Ectodermal cell (in vitro differentiated cells): ENCODE data around the gene HUS1B.

Source experiments
- H3K27ac ChIP-seq: 2 replicates; pipeline ENCODE4 v1.7.0; 2013; ENCODE audit warnings: mild to moderate bottlenecking, low read depth, low read length; ENCODE audit not compliant: insufficient read depth, poor library complexity, severe bottlenecking
- H3K27me3 ChIP-seq: 2 replicates; pipeline ENCODE4 v1.7.0; 2013; ENCODE audit warnings: mild to moderate bottlenecking, low read length; ENCODE audit not compliant: insufficient read depth, control insufficient read depth, poor library complexity, severe bottlenecking
- H3K36me3 ChIP-seq: one replicate; pipeline ENCODE4 v1.7.0; 2013; ENCODE audit warnings: low read length; ENCODE audit not compliant: control insufficient read depth, insufficient read depth
- H3K4me1 ChIP-seq: one replicate; pipeline ENCODE4 v1.7.0; 2013; ENCODE audit warnings: low read length; ENCODE audit not compliant: control insufficient read depth, insufficient read depth
- H3K4me3 ChIP-seq: 2 replicates; pipeline ENCODE4 v1.7.0; 2013; ENCODE audit warnings: low read depth, low read length, control low read depth; ENCODE audit not compliant: insufficient read depth
- H3K9me3 ChIP-seq: 2 replicates; pipeline ENCODE4 v1.7.0; 2013; ENCODE audit warnings: mild to moderate bottlenecking, low read length, moderate library complexity; ENCODE audit not compliant: control insufficient read depth
- WGBS, 2 experiments: methylation state at CpG; one replicate each; pipeline ENCODE4 v1.1.7; 2013; ENCODE audit warnings: missing lambda C conversion rate in 2 of 2; 5-methylcytosine and 5-hydroxymethylcytosine counted together

HUS1B gene

GRCh38 chr6:606829-607379 lies 50.0 kb downstream of the HUS1B start:
- 95 to 97% methylated on average over 14 of the region's 14 CpGs for WGBS, 2 experiments
- Histone ChIP-seq H3K4me1 (no peaks in the 10 kb centered on the region), H3K27ac (no peak overlapping the region), H3K36me3 (peaks cover 3% of the 10 kb centered on the region), H3K4me3 (no peak overlapping the region), H3K9me3 (no peaks in the 10 kb centered on the region), H3K27me3 (no peaks in the 10 kb centered on the region)
